ENCODE results near the gene DLGAP3.

The DLGAP3 gene

GRCh38 chr1:34864759-34865158, 64.7 kb downstream of the DLGAP3 start:
- Histone ChIP-seq H3K27me3 (ENCODE audit: control insufficient read depth, insufficient read depth, low read length) (peaks cover 55% of the 10 kb centered on the region), H3K4me1 (ENCODE audit: control insufficient read depth, low read depth, low read length) (no peaks in the 10 kb centered on the region), H3K9ac (ENCODE audit: low read length) (no peak overlapping the region), H3K9me3 (ENCODE audit: control insufficient read depth, low read depth, low read length) (no peaks in the 10 kb centered on the region), H3K36me3 (ENCODE audit: control insufficient read depth, low read depth, low read length) (no peaks in the 10 kb centered on the region), H3K27ac (ENCODE audit: low read length) (no peak overlapping the region), H3K4me3 (ENCODE audit: low read length) (no peak overlapping the region)

GRCh38 chr1:34863501-34863900, 65.9 kb downstream of the DLGAP3 start:
- Histone ChIP-seq H3K36me3 (ENCODE audit: control insufficient read depth, low read depth, low read length) (no peaks in the 10 kb centered on the region), H3K9me3 (ENCODE audit: control insufficient read depth, low read depth, low read length) (no peaks in the 10 kb centered on the region), H3K27ac (ENCODE audit: low read length) (no peak overlapping the region), H3K27me3 (ENCODE audit: control insufficient read depth, insufficient read depth, low read length) (peaks cover 55% of the 10 kb centered on the region), H3K4me1 (ENCODE audit: control insufficient read depth, low read depth, low read length) (peaks cover 4% of the 10 kb centered on the region), H3K9ac (ENCODE audit: low read length) (no peak overlapping the region), H3K4me3 (ENCODE audit: low read length) (no peak overlapping the region)

DNA sequence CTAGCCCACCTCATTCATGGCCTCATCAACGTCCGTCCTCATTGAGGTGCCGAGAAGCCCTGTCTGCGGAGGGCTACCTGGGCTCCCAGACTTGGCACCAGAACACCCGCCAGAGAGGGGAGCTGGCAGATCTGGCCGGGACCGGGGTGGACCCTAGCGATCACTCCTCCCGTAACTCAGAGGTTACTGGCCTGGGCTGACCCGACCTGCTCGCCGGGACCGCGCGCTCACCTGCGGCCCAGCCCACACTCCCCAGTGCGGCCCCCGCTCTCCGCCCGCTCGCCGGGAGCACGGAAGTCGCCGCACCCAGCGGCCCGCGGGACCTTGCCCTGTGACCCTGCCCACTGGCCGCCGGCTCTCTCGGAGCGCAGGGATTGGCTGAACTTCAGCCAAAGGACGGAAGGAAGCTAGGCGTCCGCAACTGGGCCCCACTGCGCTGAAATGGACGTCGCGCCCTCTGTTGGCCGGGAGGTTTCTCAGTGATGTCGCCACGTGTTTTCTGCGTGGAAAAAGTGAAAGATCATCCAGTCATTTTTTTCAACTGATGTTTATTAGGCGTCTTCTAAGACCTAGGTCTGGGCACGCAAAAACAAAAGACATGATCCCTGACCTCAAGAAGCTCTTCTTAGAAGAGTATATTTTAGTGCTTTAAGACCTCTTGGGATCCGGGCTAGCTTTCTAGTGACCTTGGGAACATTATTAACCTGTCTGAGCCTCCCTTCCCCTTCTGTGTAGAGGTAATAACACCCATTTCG, 69.8 kb downstream of the DLGAP3 start, which contains the start of gene SMIM12:
Gene SMIM12 (minus strand): TSS at position 304 of the 755 bp plus-strand sequence. CDS start 3,772 bp downstream, outside the sequence.
- peaks cover 12% of the 10 kb centered on the region for H3K36me3 ChIP-seq (ENCODE audit: control insufficient read depth, low read depth, low read length)
- peaks cover 29% of the 10 kb centered on the region for H3K27me3 ChIP-seq (ENCODE audit: control insufficient read depth, insufficient read depth, low read length)
- peak within 1 kb of the TSS; percentile 99 for H3K4me3 ChIP-seq (ENCODE audit: low read length)
- H3K4me1 ChIP-seq (ENCODE audit: control insufficient read depth, low read depth, low read length), result peaks cover 5% of the 10 kb centered on the region
- no peak within 1 kb of the TSS for H3K27ac ChIP-seq (ENCODE audit: low read length)
- peak within 1 kb of the TSS; percentile 77 for H3K9ac ChIP-seq (ENCODE audit: low read length)
- H3K9me3 ChIP-seq (ENCODE audit: control insufficient read depth, low read depth, low read length), result no peaks in the 10 kb centered on the region

DNA sequence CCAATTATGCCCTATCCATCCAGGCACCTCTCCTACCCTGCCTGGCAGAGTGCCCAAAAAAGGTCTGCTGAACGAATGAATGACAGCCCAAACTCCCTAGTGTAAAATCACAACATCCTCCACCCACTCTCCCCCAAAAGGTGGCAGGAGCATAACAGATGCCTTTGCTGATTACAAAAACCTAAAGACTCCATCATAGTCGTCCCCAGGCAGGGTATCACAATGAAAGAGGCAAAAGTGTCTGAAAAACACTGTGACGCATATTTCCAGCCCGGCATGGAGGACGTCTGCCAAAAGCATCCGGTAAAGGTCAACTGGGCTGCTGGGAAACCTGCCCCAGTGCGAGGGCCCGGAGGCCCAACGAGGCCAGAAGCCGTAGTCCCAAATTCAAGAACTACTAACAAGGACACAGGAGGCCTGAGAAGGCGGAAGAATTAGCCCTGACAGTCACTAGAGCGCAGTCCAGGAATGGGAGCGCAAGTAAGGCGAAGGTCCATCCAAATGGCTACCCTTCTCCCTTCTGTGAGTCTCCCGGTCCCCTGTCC, 70.5 kb downstream of the DLGAP3 start:
- H3K4me1 ChIP-seq (ENCODE audit: control insufficient read depth, low read depth, low read length), result peaks cover 5% of the 10 kb centered on the region
- H3K9ac ChIP-seq (ENCODE audit: low read length), result peak overlapping the region; percentile 77
- peak overlapping the region; percentile 99 for H3K4me3 ChIP-seq (ENCODE audit: low read length)
- peaks cover 23% of the 10 kb centered on the region for H3K27me3 ChIP-seq (ENCODE audit: control insufficient read depth, insufficient read depth, low read length)
- H3K9me3 ChIP-seq (ENCODE audit: control insufficient read depth, low read depth, low read length), result no peaks in the 10 kb centered on the region
- H3K27ac ChIP-seq (ENCODE audit: low read length), result no peak overlapping the region
- H3K36me3 ChIP-seq (ENCODE audit: control insufficient read depth, low read depth, low read length), result peaks cover 15% of the 10 kb centered on the region

DNA sequence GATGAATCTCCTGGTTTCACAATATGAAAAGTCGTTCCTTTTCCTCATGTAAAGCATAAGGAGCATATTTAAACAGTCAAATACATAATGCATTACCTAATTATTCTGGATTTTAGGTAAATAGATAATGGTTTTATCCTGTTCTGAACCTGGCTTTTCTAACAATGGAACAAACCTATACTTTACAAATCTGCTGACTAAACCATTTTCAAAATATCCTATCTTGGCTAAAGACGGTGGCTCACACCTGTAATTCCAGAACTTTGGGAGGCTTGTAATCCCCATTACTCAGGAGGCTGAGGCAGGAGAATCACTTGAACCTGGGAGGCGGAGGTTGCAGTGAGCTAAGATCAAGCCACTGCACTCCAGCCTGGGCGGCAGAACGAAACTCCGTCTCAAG, 72.8 kb downstream of the DLGAP3 start:
- peaks cover 2% of the 10 kb centered on the region for H3K27me3 ChIP-seq (ENCODE audit: control insufficient read depth, insufficient read depth, low read length)
- no peak overlapping the region for H3K27ac ChIP-seq (ENCODE audit: low read length)
- H3K9ac ChIP-seq (ENCODE audit: low read length), result no peak overlapping the region
- H3K36me3 ChIP-seq (ENCODE audit: control insufficient read depth, low read depth, low read length), result peaks cover 15% of the 10 kb centered on the region
- H3K4me1 ChIP-seq (ENCODE audit: control insufficient read depth, low read depth, low read length), result peaks cover 10% of the 10 kb centered on the region
- H3K4me3 ChIP-seq (ENCODE audit: low read length), result no peak overlapping the region
- no peaks in the 10 kb centered on the region for H3K9me3 ChIP-seq (ENCODE audit: control insufficient read depth, low read depth, low read length)

DNA sequence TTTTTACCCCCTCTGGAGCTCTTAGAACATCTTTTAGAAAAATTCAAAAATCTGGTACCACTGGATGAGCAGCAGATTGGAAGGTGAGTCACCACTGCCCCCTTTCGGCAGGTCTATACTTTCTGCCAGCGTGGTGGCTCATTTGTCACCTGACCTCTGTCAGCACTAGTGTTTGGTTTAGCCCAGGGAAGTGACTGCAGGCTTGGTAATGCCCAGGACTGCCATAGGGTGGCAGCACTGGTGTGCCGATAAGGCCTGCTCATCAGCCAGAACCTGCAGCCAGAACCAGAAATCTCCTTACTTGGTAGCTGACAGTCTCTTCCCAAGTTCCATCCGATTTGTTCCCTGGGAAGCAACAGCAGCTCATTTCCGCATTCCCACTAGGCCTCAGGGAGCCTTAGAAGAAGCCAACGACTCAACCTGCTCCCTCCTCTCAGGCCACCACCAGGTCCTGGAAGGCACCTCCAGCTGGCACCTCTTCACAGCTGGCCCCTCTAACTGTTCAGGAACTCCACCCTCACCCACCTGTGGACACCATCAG, 76.7 kb downstream of the DLGAP3 start:
- no peaks in the 10 kb centered on the region for H3K9me3 ChIP-seq (ENCODE audit: control insufficient read depth, low read depth, low read length)
- no peaks in the 10 kb centered on the region for H3K27me3 ChIP-seq (ENCODE audit: control insufficient read depth, insufficient read depth, low read length)
- H3K36me3 ChIP-seq (ENCODE audit: control insufficient read depth, low read depth, low read length), result peaks cover 15% of the 10 kb centered on the region
- no peak overlapping the region for H3K4me3 ChIP-seq (ENCODE audit: low read length)
- H3K27ac ChIP-seq (ENCODE audit: low read length), result no peak overlapping the region
- no peak overlapping the region for H3K9ac ChIP-seq (ENCODE audit: low read length)
- H3K4me1 ChIP-seq (ENCODE audit: control insufficient read depth, low read depth, low read length), result peaks cover 10% of the 10 kb centered on the region

DNA sequence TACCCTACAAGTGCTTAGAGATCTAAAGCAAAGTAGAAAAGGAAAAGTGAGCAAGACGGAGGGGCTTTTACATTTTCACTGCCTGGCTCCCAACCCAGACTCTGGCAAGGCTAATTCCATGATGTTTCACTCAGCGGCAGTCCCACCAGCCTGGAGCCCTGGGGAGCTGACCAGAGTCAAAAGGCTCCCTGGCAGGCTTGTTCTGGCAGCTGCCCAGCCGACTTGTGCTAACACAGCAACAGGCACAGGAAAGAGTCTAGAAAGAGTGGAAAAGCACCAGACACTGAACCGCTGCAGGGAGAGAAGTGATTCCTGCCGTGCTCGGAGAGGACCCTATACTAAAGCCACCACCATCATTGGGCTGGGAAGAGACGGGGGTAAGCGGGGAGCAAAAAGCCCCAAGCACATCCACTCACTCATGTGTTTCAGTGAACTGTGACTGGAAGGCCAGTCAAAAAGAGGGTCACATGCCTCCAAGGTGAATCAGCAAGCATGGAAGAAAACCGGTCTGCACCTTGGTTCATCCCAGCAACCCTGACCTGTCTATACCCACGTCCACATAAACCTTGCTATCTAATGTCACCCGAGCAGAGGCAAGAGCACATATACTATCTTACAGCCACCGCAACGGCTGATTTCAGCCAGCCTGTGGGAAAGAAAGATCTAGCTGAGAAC, 77.9 kb downstream of the DLGAP3 start:
- H3K27ac ChIP-seq (ENCODE audit: low read length), result no peak overlapping the region
- peaks cover 10% of the 10 kb centered on the region for H3K4me1 ChIP-seq (ENCODE audit: control insufficient read depth, low read depth, low read length)
- no peaks in the 10 kb centered on the region for H3K27me3 ChIP-seq (ENCODE audit: control insufficient read depth, insufficient read depth, low read length)
- H3K4me3 ChIP-seq (ENCODE audit: low read length), result no peak overlapping the region
- H3K9me3 ChIP-seq (ENCODE audit: control insufficient read depth, low read depth, low read length), result no peaks in the 10 kb centered on the region
- no peak overlapping the region for H3K9ac ChIP-seq (ENCODE audit: low read length)
- peaks cover 15% of the 10 kb centered on the region for H3K36me3 ChIP-seq (ENCODE audit: control insufficient read depth, low read depth, low read length)

DNA sequence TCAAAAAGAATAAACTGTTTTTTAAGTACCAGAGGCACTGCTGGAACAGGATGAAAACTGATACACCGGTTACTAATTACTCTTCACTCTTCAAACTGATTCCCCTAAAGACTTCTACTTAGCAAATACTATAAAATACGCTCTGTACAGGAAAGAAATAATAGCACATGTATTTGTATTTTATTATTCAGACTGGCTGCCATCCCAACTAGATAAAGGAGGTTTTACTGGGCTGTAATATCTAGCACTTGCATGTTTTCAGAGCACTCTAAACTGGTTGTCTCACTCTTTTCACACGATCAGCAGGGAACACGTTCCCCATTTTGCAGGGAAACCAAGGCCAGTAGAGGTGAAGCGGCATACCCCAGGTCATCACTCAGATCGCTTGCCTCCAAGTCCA, 79.1 kb downstream of the DLGAP3 start:
- Histone ChIP-seq H3K4me3 (ENCODE audit: low read length) (no peak overlapping the region), H3K9ac (ENCODE audit: low read length) (no peak overlapping the region), H3K27me3 (ENCODE audit: control insufficient read depth, insufficient read depth, low read length) (no peaks in the 10 kb centered on the region), H3K36me3 (ENCODE audit: control insufficient read depth, low read depth, low read length) (peaks cover 10% of the 10 kb centered on the region), H3K9me3 (ENCODE audit: control insufficient read depth, low read depth, low read length) (no peaks in the 10 kb centered on the region), H3K4me1 (ENCODE audit: control insufficient read depth, low read depth, low read length) (peaks cover 10% of the 10 kb centered on the region), H3K27ac (ENCODE audit: low read length) (no peak overlapping the region)

- H3K4me1 ChIP-seq (ENCODE audit: control insufficient read depth, low read depth, low read length), result peaks cover 27% of the 10 kb centered on the region
Observed at GRCh38 chr1:34847094-34847493, 82.4 kb downstream of the DLGAP3 start.

DNA sequence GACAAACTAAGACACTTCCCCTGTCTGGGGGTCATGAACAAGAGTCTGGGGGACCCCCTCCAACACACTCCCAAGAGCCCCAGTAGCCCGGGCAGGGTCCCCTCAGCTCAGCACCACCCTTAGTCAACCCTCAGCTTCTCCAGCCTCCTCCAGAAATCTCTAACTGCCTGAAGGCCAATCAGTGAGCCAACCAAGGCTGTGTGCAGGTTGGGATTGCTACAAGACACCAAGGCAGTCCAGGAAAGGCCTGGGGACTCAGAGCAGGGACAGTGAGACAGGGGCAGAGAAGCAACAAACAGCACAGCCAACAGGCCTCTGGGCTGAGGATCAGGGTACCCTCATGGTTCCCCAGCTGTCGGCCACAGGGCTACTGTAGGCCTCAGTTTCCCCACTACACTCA, 83.2 kb downstream of the DLGAP3 start:
- Histone ChIP-seq H3K27me3 (ENCODE audit: control insufficient read depth, insufficient read depth, low read length) (no peaks in the 10 kb centered on the region), H3K4me3 (ENCODE audit: low read length) (no peak overlapping the region), H3K9me3 (ENCODE audit: control insufficient read depth, low read depth, low read length) (no peaks in the 10 kb centered on the region), H3K36me3 (ENCODE audit: control insufficient read depth, low read depth, low read length) (no peaks in the 10 kb centered on the region), H3K27ac (ENCODE audit: low read length) (no peak overlapping the region), H3K9ac (ENCODE audit: low read length) (no peak overlapping the region), H3K4me1 (ENCODE audit: control insufficient read depth, low read depth, low read length) (peaks cover 27% of the 10 kb centered on the region)

More at GRCh38 chr1:34847094-34847493, 82.4 kb downstream of the DLGAP3 start:
- no peaks in the 10 kb centered on the region for H3K9me3 ChIP-seq (ENCODE audit: control insufficient read depth, low read depth, low read length)
- H3K36me3 ChIP-seq (ENCODE audit: control insufficient read depth, low read depth, low read length), result no peaks in the 10 kb centered on the region
- no peak overlapping the region for H3K4me3 ChIP-seq (ENCODE audit: low read length)
- H3K27me3 ChIP-seq (ENCODE audit: control insufficient read depth, insufficient read depth, low read length), result no peaks in the 10 kb centered on the region
- no peak overlapping the region for H3K9ac ChIP-seq (ENCODE audit: low read length)
- no peak overlapping the region for H3K27ac ChIP-seq (ENCODE audit: low read length)

GRCh38 chr1:34845131-34845901, 84.1 kb downstream of the DLGAP3 start:
- no peaks in the 10 kb centered on the region for H3K27me3 ChIP-seq (ENCODE audit: control insufficient read depth, insufficient read depth, low read length)

More at GRCh38 chr1:34845131-34845901, 84.1 kb downstream of the DLGAP3 start:
- peaks cover 27% of the 10 kb centered on the region for H3K4me1 ChIP-seq (ENCODE audit: control insufficient read depth, low read depth, low read length)
- H3K9me3 ChIP-seq (ENCODE audit: control insufficient read depth, low read depth, low read length), result no peaks in the 10 kb centered on the region
- no peak overlapping the region for H3K27ac ChIP-seq (ENCODE audit: low read length)
- H3K36me3 ChIP-seq (ENCODE audit: control insufficient read depth, low read depth, low read length), result no peaks in the 10 kb centered on the region
- no peak overlapping the region for H3K9ac ChIP-seq (ENCODE audit: low read length)
- no peak overlapping the region for H3K4me3 ChIP-seq (ENCODE audit: low read length)
